Progenitor cell of endocrine pancreas (in vitro differentiated cells): ENCODE measurements around the gene RBM4. TPM values are rescaled to one million over a fixed set of nuclear protein-coding genes. Genes with fewer than 3 reads are reported as not detected.
A peak's percentile ranks its signal among the peaks of the same experiment; 100 is the strongest.
"Not testable (repeated sequence)": the region's sequence is repeated elsewhere in the genome, so short reads cannot be mapped to it uniquely, and the experiment has no call there.

Experiments used
- DNase-seq: peaks from one replicate; pipeline ENCODE4 v3.0.0; 2021; ENCODE audit warnings: low spot score; ENCODE audit not compliant: unreplicated experiment
- H3K27ac Mint-ChIP-seq: 2 replicates; pipeline ENCODE4 v1.8.0; 2021; ENCODE audit warnings: mild to moderate bottlenecking, moderate library complexity, mixed read lengths
- H3K27me3 Mint-ChIP-seq: 2 replicates; pipeline ENCODE4 v1.8.0; 2021; ENCODE audit warnings: mixed read lengths
- H3K36me3 Mint-ChIP-seq: 2 replicates; pipeline ENCODE4 v1.8.0; 2022; ENCODE audit warnings: mixed read lengths; ENCODE audit not compliant: insufficient read depth
- H3K4me1 Mint-ChIP-seq: 2 replicates; pipeline ENCODE4 v1.8.0; 2021; ENCODE audit warnings: low read depth, mixed read lengths
- H3K4me3 Mint-ChIP-seq: 2 replicates; pipeline ENCODE4 v1.8.0; 2021; ENCODE audit warnings: low read depth, mild to moderate bottlenecking, moderate library complexity, mixed read lengths
- H3K9me3 Mint-ChIP-seq: 2 replicates; pipeline ENCODE4 v1.8.0; 2021; ENCODE audit warnings: low read depth, mixed read lengths
- CTCF ChIP-seq: fragments of 200-600 bp; sonication (generic); IDR thresholded peaks from one replicate; pipeline ENCODE4 v1.5.0; 2021; ENCODE audit warnings: antibody characterized with exemption, mild to moderate bottlenecking; ENCODE audit not compliant: unreplicated experiment
- total RNA-seq: library from RNA; stranded (reverse); gene quantifications from 2 replicates; pipeline ENCODE4 v1.2.1, GENCODE V29; 2021

RBM4 gene
- total RNA-seq, 1 donor from 2014 or later = 258 TPM

- Mint-ChIP-seq H3K27me3 (no peaks in the 10 kb centered on the region), H3K27ac (peak overlapping the region; percentile 46), H3K4me1 (peaks cover 5% of the 10 kb centered on the region), H3K4me3 (no peak overlapping the region), H3K36me3 (peaks cover 6% of the 10 kb centered on the region), H3K9me3 (no peaks in the 10 kb centered on the region)
- DNase-seq = no peak
- TF ChIP-seq CTCF = no peak
Observed at GRCh38 chr11:66600631-66601233, 37.8 kb upstream of the RBM4 start.

GRCh38 chr11:66603072-66603471 lies 35.4 kb upstream of the RBM4 start:
- Mint-ChIP-seq H3K36me3 (peaks cover 8% of the 10 kb centered on the region), H3K27ac (no peak overlapping the region), H3K9me3 (no peaks in the 10 kb centered on the region), H3K27me3 (no peaks in the 10 kb centered on the region), H3K4me1 (peaks cover 5% of the 10 kb centered on the region), H3K4me3 (no peak overlapping the region)
- no peak for DNase-seq
- no peak for TF ChIP-seq CTCF

GRCh38 chr11:66604155-66604554 lies 34.3 kb upstream of the RBM4 start:
- Mint-ChIP-seq H3K36me3 (peaks cover 8% of the 10 kb centered on the region), H3K9me3 (no peaks in the 10 kb centered on the region), H3K4me3 (no peak overlapping the region), H3K27me3 (no peaks in the 10 kb centered on the region), H3K4me1 (peaks cover 5% of the 10 kb centered on the region), H3K27ac (peak overlapping the region; percentile 17)
- TF ChIP-seq CTCF = no peak
- no peak for DNase-seq

GRCh38 chr11:66606608-66607007 lies 31.9 kb upstream of the RBM4 start:
- not testable (repeated sequence) for H3K9me3 Mint-ChIP-seq, H3K36me3 Mint-ChIP-seq, H3K27ac Mint-ChIP-seq, DNase-seq, H3K4me3 Mint-ChIP-seq, H3K4me1 Mint-ChIP-seq, H3K27me3 Mint-ChIP-seq

- Mint-ChIP-seq H3K4me1 (no peaks in the 10 kb centered on the region), H3K9me3 (no peaks in the 10 kb centered on the region), H3K27me3 (no peaks in the 10 kb centered on the region), H3K27ac (no peak overlapping the region), H3K36me3 (peaks cover 3% of the 10 kb centered on the region), H3K4me3 (no peak overlapping the region)
- no peak for TF ChIP-seq CTCF
- DNase-seq = no peak
Observed at GRCh38 chr11:66607126-66607834, 31.2 kb upstream of the RBM4 start.
